GM19324 (cell line): Measurements from ENCODE around the gene CACNB3.
"Not testable (repeated sequence)": the region's sequence is repeated elsewhere in the genome, so short reads cannot be mapped to it uniquely, and the experiment has no call there.

Source experiments
- ATAC-seq: cut with Tn5 transposase; IDR thresholded peaks from one replicate; pipeline ENCODE4 v1.9.1; 2021; ENCODE audit warnings: mild to moderate bottlenecking, moderate library complexity; ENCODE audit not compliant: unreplicated experiment, low FRiP score

Gene CACNB3

DNA sequence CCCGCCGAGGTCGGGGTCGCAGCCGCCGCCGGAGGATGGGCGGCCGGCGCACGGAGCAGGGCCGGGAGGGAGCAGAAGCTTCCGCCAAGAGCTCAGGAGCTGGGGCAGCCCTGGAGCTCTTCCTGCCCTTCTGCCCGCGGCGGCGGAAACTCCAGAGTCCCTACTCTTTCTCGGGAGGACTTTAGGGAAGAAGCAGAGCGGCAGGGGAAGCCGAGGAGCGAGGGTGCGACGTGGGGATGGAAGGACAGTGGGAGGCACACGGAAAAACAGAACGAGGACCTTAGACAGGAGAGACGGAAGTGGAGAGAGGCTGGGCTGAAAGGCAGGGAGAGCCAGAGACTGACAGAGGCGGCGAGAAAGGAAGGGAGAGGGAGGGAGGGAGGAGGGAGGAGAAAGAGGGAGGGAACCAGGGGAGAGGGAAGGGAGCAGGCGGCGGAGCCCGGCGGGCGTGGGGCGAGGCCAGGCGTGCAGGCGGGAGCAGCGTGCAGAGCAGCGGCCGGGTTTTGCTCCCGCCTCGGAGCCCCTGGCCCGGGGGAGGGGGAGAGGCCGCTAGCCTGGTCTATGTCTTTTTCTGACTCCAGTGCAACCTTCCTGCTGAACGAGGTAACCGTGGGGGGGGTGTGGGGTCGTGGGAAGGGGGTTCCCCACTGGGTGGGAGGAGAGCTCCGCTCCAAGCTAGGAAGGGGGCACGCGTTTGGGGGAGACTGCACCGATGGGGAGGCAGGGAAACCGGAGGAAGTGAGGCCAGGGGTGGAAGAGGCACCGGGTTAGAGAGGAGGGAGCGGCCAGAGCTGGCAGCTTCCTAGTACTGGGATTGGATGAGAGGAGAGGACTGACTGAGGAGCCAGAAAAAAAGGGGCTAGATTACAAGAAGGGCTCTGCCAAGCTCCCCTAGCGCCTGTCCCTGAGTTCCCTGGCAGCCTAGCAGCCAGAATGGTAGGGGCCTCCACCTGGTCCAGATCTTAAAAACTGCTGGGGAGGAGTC lies 2.9 kb upstream of the CACNB3 start:
- ATAC-seq = peak; percentile 31

DNA sequence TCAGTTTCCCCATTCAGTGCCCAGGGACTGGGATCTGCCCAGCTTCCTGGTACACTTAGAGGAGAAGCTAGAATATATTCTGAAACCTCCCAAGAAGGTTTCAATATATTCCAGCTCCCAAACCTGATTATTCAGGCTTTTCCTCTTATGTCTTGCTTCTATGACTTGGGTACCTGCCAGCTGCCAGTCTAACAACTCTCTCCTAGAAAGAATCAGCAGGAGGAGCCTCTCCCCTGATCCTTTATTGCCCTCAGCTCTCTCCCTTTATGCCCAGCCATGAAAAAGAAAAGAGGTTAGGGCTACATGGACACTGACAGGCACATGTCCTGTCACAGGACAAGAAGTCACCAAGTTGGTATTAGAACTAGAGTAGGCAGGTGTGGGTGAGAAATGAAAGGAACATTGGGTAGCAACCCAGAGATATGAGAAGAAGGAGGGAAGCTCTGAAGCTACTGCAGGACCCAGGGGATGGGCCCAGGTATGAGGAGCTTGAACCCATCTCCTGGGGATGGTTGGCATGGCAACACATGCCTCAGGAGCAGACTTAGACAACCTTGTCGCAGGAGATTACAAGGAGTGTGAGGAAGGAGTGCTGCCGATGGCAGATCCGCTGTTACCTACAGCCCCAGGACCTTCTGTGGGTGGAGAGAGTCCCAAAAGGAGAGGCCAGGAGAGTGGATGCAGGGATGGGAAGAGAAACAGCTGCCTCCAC lies 2.0 kb upstream of the CACNB3 start:
- ATAC-seq = no peak

DNA sequence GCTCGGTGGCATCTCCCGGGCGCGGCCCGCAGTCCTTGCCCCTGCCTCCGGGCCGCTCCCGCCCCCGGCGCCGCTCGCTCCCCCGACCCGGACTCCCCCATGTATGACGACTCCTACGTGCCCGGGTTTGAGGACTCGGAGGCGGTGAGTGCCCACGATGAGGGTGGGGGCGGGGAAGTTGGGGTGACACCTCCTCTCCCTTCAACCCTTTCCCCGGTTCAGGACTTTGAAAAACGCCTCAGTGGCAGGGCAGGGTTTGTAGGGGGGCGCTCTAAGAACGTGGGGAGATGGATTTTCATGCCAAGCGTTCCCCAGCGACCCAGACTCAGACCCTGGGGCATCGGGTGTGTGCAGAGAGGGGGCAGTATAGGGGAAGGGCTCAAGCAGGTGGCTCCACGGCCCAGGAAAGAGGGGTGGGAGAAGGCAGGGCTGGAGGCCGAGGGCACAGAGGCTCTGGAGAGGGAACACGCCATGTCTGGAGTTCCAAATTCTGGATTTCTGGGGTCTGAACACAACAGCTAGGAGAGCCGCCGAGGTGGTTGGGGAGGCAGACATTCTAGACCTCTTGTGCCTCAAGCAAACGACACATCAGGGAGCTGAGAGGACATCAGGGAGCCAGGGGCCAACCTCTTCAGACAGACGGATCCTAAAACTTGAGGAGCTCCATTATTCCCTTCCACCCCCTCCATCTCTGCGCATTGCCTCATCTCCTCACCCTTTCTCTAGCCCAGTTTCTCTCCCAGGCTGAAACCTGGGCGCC lies 715 bp downstream of the CACNB3 start:
- no peak for ATAC-seq

DNA sequence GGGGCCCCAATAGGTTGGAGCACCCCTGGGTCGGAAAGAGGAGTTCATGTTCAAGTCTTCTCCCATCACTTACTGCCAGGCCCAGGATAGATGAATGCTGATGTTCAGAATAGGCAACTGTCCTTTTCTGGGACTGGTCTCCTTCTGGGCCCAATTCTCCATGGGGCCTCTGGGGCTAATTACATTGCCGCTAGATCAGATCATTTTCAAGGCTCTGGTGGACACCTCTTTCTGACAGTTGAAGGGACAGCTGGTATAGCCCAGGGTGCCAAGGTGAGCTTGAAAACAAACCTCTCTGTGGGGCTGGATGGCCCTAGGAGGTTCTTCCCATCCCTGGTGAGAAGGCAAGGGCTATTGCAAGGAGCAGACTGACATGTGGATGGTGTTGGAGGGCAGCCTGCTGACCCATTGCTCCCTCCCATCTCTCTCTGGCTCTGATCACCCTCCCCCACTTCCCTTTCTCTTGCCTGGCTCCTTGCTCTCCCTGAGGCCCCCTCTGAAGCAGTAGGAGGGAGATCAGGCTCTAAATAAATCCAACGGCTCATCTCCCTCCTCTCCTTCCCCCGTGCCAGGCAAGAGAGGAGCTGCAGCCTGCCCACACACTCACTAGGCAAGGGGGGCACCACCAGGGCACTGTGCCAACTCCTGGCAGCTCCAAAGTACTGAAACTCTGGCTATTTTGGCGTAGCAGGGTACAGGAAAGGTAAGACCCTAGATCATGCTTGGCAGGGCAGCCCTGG lies 1.9 kb downstream of the CACNB3 start:
- ATAC-seq = no peak

DNA sequence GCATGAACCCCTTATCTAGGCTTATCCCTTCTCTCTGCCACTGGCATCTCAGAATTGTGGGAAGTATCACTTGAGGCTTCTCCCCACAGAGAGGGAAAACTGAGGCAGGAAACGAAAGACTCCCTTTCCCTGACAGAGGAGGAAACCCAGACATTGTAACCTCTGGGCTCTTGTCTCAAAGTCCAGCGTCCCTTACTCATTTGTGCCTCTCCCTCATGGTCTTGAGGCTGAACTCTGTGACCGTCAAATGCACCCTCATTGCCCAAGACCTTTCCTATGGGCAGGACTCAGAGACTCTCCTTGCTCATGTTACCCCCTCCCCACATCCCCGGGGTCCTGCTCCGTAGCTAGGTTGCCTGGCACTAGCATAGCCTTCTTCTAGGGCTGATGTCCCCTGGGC lies 3.8 kb downstream of the CACNB3 start:
- no peak for ATAC-seq

DNA sequence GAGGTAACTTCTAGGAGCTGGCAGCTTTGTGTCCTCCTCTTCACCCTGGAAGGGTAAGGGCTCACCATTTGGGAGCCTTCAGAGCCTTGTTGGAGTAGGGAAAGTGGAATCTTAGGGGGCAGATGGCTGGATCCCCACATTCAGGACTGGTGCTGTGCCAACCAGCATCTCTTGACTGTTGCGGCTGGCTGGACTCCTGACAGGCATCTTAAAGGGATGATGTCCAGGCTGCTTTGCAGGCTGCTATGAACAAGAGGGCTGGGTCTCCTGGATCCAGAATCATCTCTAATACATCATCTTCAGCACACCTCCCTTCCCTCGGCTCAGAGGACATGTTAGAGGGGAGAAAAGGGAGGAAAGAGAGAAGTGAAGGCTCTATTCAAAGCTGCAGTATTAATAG lies 4.4 kb downstream of the CACNB3 start:
- no peak for ATAC-seq

DNA sequence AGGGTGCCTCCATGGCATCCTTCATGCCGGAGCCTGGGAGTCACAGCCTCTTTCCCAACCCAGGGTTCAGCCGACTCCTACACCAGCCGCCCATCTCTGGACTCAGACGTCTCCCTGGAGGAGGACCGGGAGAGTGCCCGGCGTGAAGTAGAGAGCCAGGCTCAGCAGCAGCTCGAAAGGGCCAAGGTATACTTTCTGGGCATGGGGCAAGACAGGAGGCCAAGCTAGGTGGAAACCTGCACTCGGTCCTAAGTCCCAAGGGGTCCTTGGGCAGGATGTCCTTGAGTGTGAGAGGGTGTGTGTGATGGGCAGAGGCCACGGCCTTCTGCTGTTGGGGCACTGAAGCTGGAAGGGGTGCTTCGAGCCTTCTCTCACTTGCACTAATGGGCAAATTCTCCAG lies 5.0 kb downstream of the CACNB3 start:
- ATAC-seq = no peak

DNA sequence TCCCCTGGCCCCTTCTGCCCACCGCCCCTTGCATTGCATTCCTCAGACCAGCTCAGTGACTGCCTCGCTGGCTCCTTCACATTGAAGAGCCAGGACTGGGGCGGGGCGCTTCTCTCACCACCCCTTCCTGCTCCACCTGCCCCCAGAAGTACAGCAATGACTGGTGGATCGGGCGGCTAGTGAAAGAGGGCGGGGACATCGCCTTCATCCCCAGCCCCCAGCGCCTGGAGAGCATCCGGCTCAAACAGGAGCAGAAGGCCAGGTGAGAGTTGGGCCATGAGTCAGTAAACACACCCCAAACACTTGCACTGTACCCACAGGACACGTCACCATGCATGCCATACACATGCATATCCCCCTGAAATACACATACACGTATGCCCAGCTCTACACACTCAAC lies 5.8 kb downstream of the CACNB3 start:
- ATAC-seq = no peak

DNA sequence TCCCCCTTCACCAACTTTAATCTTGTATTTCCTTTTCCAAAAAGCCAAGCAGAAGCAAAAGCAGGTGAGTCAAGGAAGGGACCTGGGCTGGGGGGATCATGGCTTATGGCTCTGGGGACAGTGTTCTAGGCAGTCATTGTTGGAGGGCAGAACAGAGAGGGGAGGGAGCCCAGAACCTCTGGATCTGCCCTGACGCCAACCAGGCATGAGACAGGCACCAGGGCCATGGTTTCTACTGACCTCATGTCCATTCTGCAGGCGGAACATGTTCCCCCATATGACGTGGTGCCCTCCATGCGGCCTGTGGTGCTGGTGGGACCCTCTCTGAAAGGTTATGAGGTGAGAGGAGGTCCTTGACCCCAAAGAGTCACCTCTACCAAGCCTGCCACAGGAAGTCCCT lies 6.6 kb downstream of the CACNB3 start:
- no peak for ATAC-seq

DNA sequence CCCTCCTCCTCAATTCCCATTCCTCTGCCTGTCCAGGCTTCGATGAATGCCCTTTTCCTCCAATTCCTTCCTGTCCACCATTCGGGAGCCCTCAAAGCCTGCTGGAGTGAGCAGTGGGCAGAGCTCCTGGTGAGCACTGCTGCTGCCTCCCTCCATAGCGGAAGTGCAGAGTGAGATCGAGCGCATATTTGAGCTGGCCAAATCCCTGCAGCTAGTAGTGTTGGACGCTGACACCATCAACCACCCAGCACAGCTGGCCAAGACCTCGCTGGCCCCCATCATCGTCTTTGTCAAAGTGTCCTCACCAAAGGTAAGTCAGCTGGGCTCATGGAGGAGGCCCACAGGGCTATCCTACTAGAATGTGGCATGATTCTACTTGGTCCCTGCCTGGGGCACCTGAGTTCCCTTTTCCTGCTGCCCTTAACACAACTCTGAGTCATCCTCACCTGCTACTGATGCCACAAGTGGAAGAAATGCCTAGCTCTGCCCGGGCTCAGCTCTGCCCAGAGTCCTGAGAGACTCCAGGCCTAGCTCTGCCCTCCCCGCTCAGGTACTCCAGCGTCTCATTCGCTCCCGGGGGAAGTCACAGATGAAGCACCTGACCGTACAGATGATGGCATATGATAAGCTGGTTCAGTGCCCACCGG lies 8.0 kb downstream of the CACNB3 start:
- ATAC-seq = no peak

DNA sequence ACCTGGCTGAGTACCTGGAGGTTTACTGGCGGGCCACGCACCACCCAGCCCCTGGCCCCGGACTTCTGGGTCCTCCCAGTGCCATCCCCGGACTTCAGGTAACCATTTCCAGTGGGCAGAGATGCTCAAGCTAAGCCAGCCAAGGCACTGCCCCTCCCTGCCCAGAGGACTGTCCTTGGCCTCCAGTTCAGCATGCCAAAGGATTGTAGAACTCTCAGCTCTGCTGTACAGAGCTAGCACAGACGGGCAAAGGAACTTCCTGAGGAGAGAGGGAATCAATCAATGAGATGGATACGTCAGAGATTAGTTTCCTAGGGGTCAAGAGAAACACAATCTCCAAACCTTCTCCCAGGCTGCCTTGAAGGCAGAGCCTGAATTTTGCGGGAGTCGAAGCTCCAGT lies 8.7 kb downstream of the CACNB3 start:
- ATAC-seq = no peak

DNA sequence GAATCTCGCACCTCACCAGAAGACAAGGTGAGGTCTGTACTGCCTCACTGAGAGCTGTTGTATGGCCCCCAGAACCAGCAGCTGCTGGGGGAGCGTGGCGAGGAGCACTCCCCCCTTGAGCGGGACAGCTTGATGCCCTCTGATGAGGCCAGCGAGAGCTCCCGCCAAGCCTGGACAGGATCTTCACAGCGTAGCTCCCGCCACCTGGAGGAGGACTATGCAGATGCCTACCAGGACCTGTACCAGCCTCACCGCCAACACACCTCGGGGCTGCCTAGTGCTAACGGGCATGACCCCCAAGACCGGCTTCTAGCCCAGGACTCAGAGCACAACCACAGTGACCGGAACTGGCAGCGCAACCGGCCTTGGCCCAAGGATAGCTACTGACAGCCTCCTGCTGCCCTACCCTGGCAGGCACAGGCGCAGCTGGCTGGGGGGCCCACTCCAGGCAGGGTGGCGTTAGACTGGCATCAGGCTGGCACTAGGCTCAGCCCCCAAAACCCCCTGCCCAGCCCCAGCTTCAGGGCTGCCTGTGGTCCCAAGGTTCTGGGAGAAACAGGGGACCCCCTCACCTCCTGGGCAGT lies 9.3 kb downstream of the CACNB3 start:
- no peak for ATAC-seq

DNA sequence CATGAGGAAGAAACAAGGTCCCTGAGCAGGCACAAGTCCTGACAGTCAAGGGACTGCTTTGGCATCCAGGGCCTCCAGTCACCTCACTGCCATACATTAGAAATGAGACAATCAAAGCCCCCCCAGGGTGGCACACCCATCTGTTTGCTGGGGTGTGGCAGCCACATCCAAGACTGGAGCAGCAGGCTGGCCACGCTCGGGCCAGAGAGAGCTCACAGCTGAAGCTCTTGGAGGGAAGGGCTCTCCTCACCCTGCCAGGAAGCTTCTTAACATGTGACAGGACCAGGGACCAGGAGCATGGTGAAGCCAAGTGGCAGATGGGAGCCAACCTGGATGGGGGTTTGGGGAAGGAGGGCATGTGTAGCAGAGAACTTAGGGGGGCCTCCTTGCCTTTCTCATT lies 10.0 kb downstream of the CACNB3 start:
- ATAC-seq = no peak

DNA sequence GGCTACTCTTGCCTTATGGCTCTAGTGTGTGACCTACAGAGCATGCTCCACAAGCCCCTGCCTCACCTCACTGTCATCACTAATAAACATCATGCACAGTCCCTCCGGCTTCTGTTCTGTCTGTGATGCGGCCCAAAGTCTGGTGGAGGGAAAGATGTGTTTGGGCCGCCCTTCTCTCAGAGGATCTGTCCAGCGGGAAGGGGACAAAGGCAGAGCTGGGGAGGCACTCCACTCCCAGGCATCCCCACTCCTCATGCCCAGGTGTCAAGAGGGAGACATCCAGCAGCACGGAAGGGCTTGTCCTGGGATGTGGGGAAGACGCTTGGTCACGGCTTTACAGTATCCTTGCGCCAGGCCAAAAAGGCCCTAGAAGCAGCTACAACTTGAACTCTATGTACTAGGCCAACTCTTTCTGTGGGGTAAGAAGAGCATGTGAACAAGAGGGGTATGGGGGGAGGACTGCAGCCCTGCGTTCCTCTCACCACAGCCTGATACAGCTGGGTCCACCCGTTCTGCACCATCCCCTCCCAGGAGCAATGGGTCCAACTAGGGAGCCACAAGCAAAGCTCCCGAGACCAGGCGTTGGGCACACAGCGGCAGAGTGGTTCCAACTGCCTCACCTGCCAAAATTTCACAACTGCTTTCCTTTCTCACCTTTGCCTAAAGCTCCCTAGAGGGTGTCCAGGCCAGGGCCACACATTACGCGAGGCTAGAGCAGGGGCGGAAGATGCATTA lies 10.7 kb downstream of the CACNB3 start:
- no peak for ATAC-seq

DNA sequence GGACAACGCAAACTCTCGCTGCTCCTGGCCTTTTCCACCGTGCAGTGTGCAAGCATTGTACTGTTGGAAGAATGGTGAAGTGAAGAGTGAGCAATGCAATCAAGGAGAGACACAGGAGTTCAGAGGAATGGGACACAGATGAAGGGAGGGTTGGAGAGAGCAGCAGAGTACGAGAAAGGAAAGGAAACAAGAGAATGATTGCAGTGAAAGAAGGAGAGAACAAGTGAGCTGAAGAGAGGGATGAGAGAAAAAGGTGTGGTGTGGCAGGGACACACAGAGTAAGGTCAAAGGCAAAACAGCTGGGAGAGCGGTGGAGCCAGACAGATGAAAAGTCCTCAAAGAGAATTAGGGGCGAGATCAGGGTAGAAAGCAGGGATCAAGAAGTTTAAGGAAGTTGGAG lies 13.0 kb downstream of the CACNB3 start:
- no peak for ATAC-seq

DNA sequence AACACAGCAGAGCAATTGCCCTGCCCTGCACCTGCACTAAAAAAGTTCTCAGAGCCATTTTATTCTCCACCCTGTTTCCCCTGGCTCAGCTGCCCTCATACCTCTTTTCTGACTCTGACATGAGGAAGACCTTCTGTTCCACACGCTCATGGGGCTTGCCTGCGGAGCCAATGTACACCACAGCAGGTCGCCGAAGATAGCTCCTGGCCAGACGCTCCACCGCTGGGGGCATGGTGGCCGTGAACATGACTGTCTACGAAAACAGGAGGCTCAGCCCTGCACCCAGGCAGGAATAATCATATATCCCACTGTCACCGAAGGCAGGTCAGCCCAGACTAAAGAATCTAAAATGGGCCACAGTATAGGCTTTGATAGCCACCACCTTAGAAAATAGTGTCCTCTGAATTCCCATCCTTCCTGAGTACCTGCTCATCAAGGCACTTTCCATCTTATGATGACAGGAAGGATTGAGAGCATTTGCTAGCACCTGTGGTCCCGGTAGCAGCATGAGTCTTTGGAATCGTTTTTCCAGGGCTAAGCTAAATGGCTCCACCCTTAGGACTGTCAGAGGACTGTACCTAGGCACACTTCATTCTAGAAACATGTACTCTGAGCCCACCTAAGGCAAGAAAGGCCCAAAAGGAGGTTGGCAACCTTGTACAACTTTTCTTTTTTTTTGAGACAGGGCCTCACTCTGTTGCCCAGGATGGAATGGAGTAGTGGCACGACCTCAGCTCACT lies 14.2 kb downstream of the CACNB3 start:
- ATAC-seq = no peak

DNA sequence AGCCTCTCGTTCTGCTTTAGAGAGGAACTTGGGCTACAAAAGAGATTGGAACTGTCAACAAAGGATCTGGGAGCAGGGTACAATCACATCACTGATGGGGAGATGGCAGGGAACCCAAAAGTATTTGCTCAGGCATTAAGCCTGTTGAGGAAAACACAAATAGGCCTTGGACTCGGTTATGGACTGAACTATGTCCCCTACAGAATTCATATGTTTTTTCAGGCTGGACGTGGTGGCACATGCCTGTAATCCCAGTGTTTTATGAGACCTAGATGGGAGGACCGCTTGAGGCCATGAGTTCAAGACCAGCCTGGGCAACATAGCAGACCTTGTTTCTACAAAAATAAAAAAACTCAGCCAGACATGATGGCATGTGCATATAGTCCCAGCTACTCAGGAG lies 19.8 kb downstream of the CACNB3 start:
- no peak for ATAC-seq

DNA sequence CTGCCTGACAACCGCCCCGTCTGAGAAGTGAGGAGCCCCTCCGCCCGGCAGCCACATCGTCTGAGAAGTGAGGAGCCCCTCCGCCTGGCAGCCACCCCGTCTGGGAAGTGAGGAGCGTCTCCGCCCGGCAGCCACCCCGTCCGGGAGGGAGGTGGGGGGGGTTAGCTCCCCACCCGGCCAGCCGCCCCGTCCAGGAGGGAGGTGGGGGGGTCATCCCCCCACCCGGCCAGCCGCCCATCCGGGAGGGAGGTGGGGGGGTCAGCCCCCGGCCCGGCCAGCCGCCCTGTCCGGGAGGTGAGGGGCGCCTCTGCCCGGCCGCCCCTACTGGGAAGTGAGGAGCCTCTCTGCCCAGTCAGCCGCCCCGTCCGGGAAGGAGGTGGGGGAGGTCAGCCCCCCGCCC lies 23.7 kb downstream of the CACNB3 start:
- ATAC-seq = not testable (repeated sequence)
